ENCODE results near the gene LRRIQ3. TPM values are rescaled to one million over a fixed set of nuclear protein-coding genes. Genes with fewer than 3 reads are reported as not detected.

The LRRIQ3 gene
- total RNA-seq, 1 experiment from 2014 or later = 0.26 TPM

DNA sequence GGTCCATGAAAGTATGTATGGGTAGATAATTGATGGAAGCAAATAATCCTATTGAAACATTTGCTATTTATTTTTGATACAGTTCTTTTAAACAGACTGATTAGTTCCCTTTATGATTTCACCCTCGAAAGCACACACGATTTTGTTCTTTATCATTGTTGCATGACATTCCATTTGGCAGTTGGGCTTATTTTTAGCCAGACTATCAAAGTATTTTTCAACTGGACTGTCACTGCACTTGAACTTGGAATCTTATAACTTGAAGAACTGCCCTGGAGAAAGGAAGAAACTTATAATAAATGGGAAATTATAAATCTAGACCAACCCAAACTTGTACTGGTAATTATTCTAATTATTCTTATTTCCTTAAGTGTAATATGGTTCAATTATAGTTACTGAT, 37.2 kb upstream of the LRRIQ3 start, which contains the start of gene TNNI3K:
Gene TNNI3K, plus strand, starts transcription at position 235 of the 400 bp plus-strand sequence. Its CDS starts 65 bp downstream, at position 300.
- no peak within 1 kb of the TSS for H4K5ac ChIP-seq (ENCODE audit: insufficient read length, low read depth, low read length)
- H3K36me3 Mint-ChIP-seq (ENCODE audit: insufficient read depth in 1 of 3, low read depth in 3 of 3) = no peaks in the 10 kb centered on the region
- H3K4me1 ChIP-seq (ENCODE audit: insufficient read depth, low read length) = no peaks in the 10 kb centered on the region
- H3K27ac ChIP-seq (ENCODE audit: insufficient read length, low read depth, low read length) = no peak within 1 kb of the TSS
- no peak within 1 kb of the TSS for H3K14ac ChIP-seq (ENCODE audit: insufficient read depth, low read length)
- no peak within 1 kb of the TSS for H3K27ac Mint-ChIP-seq
- no peak within 1 kb of the TSS for H2BK12ac ChIP-seq (ENCODE audit: insufficient read length, low read depth, low read length)
- no peak within 1 kb of the TSS for H3K23ac ChIP-seq (ENCODE audit: insufficient read length, low read depth, low read length)
- H3K18ac ChIP-seq (ENCODE audit: insufficient read length, low read depth, low read length) = no peak within 1 kb of the TSS
- no peaks in the 10 kb centered on the region for H3K4me1 Mint-ChIP-seq
- H3K79me1 ChIP-seq (ENCODE audit: insufficient read depth, low read depth, low read length, poor library complexity, severe bottlenecking) = no peaks in the 10 kb centered on the region
- no peak within 1 kb of the TSS for H3K4me3 Mint-ChIP-seq
- no peak within 1 kb of the TSS for H3K56ac ChIP-seq (ENCODE audit: insufficient read length, low read depth, low read length)
- no peak within 1 kb of the TSS for H2AK5ac ChIP-seq (ENCODE audit: insufficient read length, low read length)
- H3K79me2 ChIP-seq (ENCODE audit: insufficient read depth, low read length) = no peaks in the 10 kb centered on the region
- H4K20me1 ChIP-seq (ENCODE audit: control insufficient read depth, insufficient read depth, insufficient read length) = no peaks in the 10 kb centered on the region
- TF ChIP-seq, protein P1, sequence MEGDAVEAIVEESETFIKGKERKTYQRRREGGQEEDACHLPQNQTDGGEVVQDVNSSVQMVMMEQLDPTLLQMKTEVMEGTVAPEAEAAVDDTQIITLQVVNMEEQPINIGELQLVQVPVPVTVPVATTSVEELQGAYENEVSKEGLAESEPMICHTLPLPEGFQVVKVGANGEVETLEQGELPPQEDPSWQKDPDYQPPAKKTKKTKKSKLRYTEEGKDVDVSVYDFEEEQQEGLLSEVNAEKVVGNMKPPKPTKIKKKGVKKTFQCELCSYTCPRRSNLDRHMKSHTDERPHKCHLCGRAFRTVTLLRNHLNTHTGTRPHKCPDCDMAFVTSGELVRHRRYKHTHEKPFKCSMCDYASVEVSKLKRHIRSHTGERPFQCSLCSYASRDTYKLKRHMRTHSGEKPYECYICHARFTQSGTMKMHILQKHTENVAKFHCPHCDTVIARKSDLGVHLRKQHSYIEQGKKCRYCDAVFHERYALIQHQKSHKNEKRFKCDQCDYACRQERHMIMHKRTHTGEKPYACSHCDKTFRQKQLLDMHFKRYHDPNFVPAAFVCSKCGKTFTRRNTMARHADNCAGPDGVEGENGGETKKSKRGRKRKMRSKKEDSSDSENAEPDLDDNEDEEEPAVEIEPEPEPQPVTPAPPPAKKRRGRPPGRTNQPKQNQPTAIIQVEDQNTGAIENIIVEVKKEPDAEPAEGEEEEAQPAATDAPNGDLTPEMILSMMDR (conservative IDR thresholded peaks at IDR 0.05) = no peak
- no peak for DNase-seq
- no peak within 1 kb of the TSS for H2BK5ac ChIP-seq (ENCODE audit: insufficient read length, low read length)
- H2AFZ ChIP-seq (ENCODE audit: low read length) = no peak within 1 kb of the TSS
- no peak within 1 kb of the TSS for H2BK120ac ChIP-seq (ENCODE audit: low read depth, low read length, poor library complexity, severe bottlenecking)
- H3K4ac ChIP-seq (ENCODE audit: low read depth, low read length) = no peak within 1 kb of the TSS
- H4K91ac ChIP-seq (ENCODE audit: insufficient read length, low read depth, low read length) = no peak within 1 kb of the TSS
- H2BK20ac ChIP-seq (ENCODE audit: low read depth, low read length, poor library complexity, severe bottlenecking) = no peak within 1 kb of the TSS
- no peak within 1 kb of the TSS for H3K4me2 ChIP-seq (ENCODE audit: insufficient read depth, insufficient read length, low read length)
- WGBS (ENCODE audit: extremely low coverage, insufficient read length, low lambda C conversion rate) = no CpG with 5 or more reads among the region's 2 CpGs
- no peak within 1 kb of the TSS for H3K9ac ChIP-seq (ENCODE audit: extremely low read depth, insufficient read length, low read length)
- H3K9me3 Mint-ChIP-seq = no peaks in the 10 kb centered on the region
- no peaks in the 10 kb centered on the region for H3K27me3 ChIP-seq (ENCODE audit: insufficient read depth, low read length)
- H3K9me3 ChIP-seq (ENCODE audit: control insufficient read depth, low read depth, low read length) = no peaks in the 10 kb centered on the region
- peaks cover 6% of the 10 kb centered on the region for H3K27me3 Mint-ChIP-seq (ENCODE audit: low read depth)
- no peaks in the 10 kb centered on the region for H3K23me2 ChIP-seq (ENCODE audit: insufficient read length, low read depth, low read length, poor library complexity, severe bottlenecking)
- no peak within 1 kb of the TSS for H2BK15ac ChIP-seq (ENCODE audit: low read depth, low read length)
- no peak within 1 kb of the TSS for H3T11ph ChIP-seq (ENCODE audit: low read length)
- H4K8ac ChIP-seq (replicated peaks; ENCODE audit: insufficient read length, low read depth, low read length) = no peak within 1 kb of the TSS

All from H9 (cell line).